K562 (cell line): Measurements from ENCODE around the gene OR10D3. TPM values are rescaled to one million over a fixed set of nuclear protein-coding genes. Genes with fewer than 3 reads are reported as not detected.

Source experiments
- BRCA1 ChIP-seq, 2 experiments: fragments of 450-650 bp in 1 of 2; sonication (generic) in 1 of 2; formaldehyde crosslinking in 1 of 2; IDR thresholded peaks; 2 replicates each; pipeline versions ENCODE4 v1.5.0 to v1.6.1; 2017 to 2020; ENCODE audit warnings: mild to moderate bottlenecking in 1 of 2, missing genetic modification reagents in 1 of 2
- GTF2E2 ChIP-seq: fragments of 200-800 bp; sonication (Bioruptor generic); IDR thresholded peaks from 2 replicates; pipeline ENCODE4 v1.6.1; 2016; ENCODE audit warnings: missing genetic modification characterization, missing compliant biosample characterization
- JUNB ChIP-seq: fragments of 450-650 bp; formaldehyde crosslinking; conservative IDR thresholded peaks from 2 replicates; pipeline ENCODE4 v1.4.0; 2020; ENCODE audit warnings: mild to moderate bottlenecking
- MYC ChIP-seq, 2 experiments: fragments of 250-450 bp in 1 of 2; sonication (Bioruptor Pico) in 1 of 2; IDR thresholded peaks; 2 replicates each; pipeline versions ENCODE4 v1.5.1 to v1.6.1; 2012 to 2021; ENCODE audit warnings: low read depth in 2 of 2, borderline replicate concordance in 1 of 2, improper control_type of control experiment in 1 of 2, low read length in 1 of 2, mild to moderate bottlenecking in 1 of 2, moderate library complexity in 1 of 2
- PREB ChIP-seq: sonication (generic); formaldehyde crosslinking; IDR thresholded peaks from 2 replicates; pipeline ENCODE4 v1.8.1; 2023; ENCODE audit warnings: mild to moderate bottlenecking, missing genetic modification reagents
- PRMT5 ChIP-seq: sonication (generic); formaldehyde crosslinking; IDR thresholded peaks from 2 replicates; pipeline ENCODE4 v1.5.0; 2020; ENCODE audit warnings: missing genetic modification reagents
- RFX7 ChIP-seq: fragments of 250-450 bp; sonication (Bioruptor Pico); IDR thresholded peaks from 2 replicates; pipeline ENCODE4 v1.5.1; 2021; ENCODE audit warnings: mild to moderate bottlenecking
- SIRT6 ChIP-seq: IDR thresholded peaks from one replicate; pipeline ENCODE4 v1.6.1; 2012; ENCODE audit warnings: low read depth, mild to moderate bottlenecking, control low read depth, inconsistent platforms, low read length, moderate library complexity
- SMARCA4 ChIP-seq: fragments of 450-650 bp; IDR thresholded peaks from 2 replicates; pipeline ENCODE4 v1.6.1; 2016
- SOX6 ChIP-seq: fragments of 450-650 bp; IDR thresholded peaks from 2 replicates; pipeline ENCODE4 v1.6.1; 2014; ENCODE audit warnings: mild to moderate bottlenecking
- SPI1 ChIP-seq: IDR thresholded peaks from 2 replicates; pipeline ENCODE4 v1.6.1; 2011; ENCODE audit warnings: low read depth, low read length, control low read depth, borderline replicate concordance
- ZNF175 ChIP-seq: fragments of 200-800 bp; sonication (Bioruptor generic); IDR thresholded peaks from 2 replicates; pipeline ENCODE4 v1.6.1; 2016; ENCODE audit warnings: low read depth, mild to moderate bottlenecking, missing genetic modification characterization, missing compliant biosample characterization
- ZNF740 ChIP-seq, 3 experiments: fragments of 200-800 bp in 1 of 3; sonication (Bioruptor generic) in 1 of 3; sonication (generic) in 1 of 3; formaldehyde crosslinking in 1 of 3; IDR thresholded peaks; 2 replicates each; pipeline versions ENCODE4 v1.6.1 to v1.8.0; 2016 to 2022; ENCODE audit warnings: mild to moderate bottlenecking in 2 of 3, missing compliant biosample characterization in 2 of 3, missing genetic modification characterization in 2 of 3, missing genetic modification reagents in 1 of 3
- ZNF77 ChIP-seq: fragments of 250-450 bp; sonication (Bioruptor Pico); IDR thresholded peaks from 2 replicates; pipeline ENCODE4 v1.5.0; 2020
- polyA plus RNA-seq, 8 experiments: library from polyadenylated mRNA; depleted of rRNA in 4 of 8; stranded (reverse) in 5 of 8; unstranded in 3 of 8; fragments of >200 nt; fragmentation: Nextera tagmentation in 2 of 8; fragmentation: Illumina TruSeq in 1 of 8; extraction: Ambion mirVana in 2 of 8; extraction: Trizol in 1 of 8; gene quantifications; 2 replicates each; pipeline versions ENCODE4 v1.2.1 to v1.2.3, GENCODE V29; 2011 to 2014; ENCODE audit warnings: inconsistent platforms in 1 of 8, missing spikeins in 1 of 8
- total RNA-seq, 7 experiments: library from RNA; depleted of rRNA in 6 of 7; stranded (reverse); fragments of >200 nt in 6 of 7; fragmentation: Illumina TruSeq in 2 of 7; extraction: Trizol in 2 of 7; gene quantifications; 2 replicates each; pipeline versions ENCODE4 v1.2.1 to v1.2.3, GENCODE V29; 2011 to 2021; ENCODE audit warnings: low replicate concordance in 1 of 7
- TF ChIP-seq, protein P1 (sequence below): fragments of 200-800 bp; sonication (Bioruptor generic); IDR thresholded peaks from 2 replicates; pipeline ENCODE4 v1.6.1; 2017; ENCODE audit warnings: missing genetic modification characterization, missing compliant biosample characterization
- TF ChIP-seq, protein P2 (sequence below): fragments of 250-450 bp; sonication (Bioruptor Pico); IDR thresholded peaks from 2 replicates; pipeline ENCODE4 v1.8.0; 2022; ENCODE audit warnings: inconsistent platforms
- TF ChIP-seq, protein P3 (sequence below): sonication (generic); formaldehyde crosslinking; IDR thresholded peaks from 2 replicates; pipeline ENCODE4 v1.8.0; 2023; ENCODE audit warnings: missing genetic modification reagents, mild to moderate bottlenecking, borderline replicate concordance

OR10D3 gene
- total and polyA plus RNA-seq, 9 of the 15 experiments (the other 6 are each of a cell fraction or from before 2014, with no cell fraction given), result 0.07 to 2.9 (median 0.80) TPM; not detected in 1

DNA sequence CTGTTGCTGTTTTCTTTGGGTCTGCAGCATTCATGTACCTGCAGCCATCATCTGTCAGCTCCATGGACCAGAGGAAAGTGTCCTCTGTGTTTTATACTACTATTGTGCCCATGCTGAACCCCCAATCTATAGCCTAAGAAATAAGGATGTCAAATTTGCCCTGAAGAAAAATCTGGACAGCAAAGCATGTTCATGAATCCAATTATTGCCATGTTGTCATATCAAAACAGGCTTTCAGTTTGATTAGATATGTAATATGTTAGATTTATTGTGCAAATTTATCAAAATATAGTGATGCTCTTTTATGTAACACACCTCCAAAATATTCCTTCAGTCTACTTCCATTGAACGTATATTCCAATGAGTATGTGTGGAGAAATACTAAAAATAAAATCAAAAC, 42.3 kb downstream of the OR10D3 start (continued):
- no peak for TF ChIP-seq ZNF740 (CRISPR knock-in tag; IDR thresholded peaks at IDR 0.05)
- peak in 1 of 2 experiments; percentile 57; a peak in 1 of 4 replicates for TF ChIP-seq ZNF740 (tag; IDR thresholded peaks at IDR 0.05)
- TF ChIP-seq, protein P1, sequence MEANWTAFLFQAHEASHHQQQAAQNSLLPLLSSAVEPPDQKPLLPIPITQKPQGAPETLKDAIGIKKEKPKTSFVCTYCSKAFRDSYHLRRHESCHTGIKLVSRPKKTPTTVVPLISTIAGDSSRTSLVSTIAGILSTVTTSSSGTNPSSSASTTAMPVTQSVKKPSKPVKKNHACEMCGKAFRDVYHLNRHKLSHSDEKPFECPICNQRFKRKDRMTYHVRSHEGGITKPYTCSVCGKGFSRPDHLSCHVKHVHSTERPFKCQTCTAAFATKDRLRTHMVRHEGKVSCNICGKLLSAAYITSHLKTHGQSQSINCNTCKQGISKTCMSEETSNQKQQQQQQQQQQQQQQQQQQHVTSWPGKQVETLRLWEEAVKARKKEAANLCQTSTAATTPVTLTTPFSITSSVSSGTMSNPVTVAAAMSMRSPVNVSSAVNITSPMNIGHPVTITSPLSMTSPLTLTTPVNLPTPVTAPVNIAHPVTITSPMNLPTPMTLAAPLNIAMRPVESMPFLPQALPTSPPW (CRISPR knock-in tag), result no peak
- no peak for TF ChIP-seq PRMT5 (CRISPR knock-in tag)
- no peak for TF ChIP-seq BRCA1 (IDR thresholded peaks at IDR 0.05)
- TF ChIP-seq BRCA1 (CRISPR knock-in tag; IDR thresholded peaks at IDR 0.05), result no peak
- TF ChIP-seq GTF2E2 (tag), result no peak
- no peak for TF ChIP-seq SOX6
- TF ChIP-seq ZNF175 (CRISPR knock-in tag), result 0 out of 2 replicates have a peak, but pooled peaks have one; percentile 20
- TF ChIP-seq MYC (IDR thresholded peaks at IDR 0.05; ENCODE audit: low read depth, low read length), result no peak
- 0 out of 2 replicates have a peak, but pooled peaks have one; percentile 65 for TF ChIP-seq MYC (CRISPR knock-in tag; IDR thresholded peaks at IDR 0.05; ENCODE audit: borderline replicate concordance, low read depth)
- TF ChIP-seq SMARCA4, result no peak
- TF ChIP-seq, protein P2, sequence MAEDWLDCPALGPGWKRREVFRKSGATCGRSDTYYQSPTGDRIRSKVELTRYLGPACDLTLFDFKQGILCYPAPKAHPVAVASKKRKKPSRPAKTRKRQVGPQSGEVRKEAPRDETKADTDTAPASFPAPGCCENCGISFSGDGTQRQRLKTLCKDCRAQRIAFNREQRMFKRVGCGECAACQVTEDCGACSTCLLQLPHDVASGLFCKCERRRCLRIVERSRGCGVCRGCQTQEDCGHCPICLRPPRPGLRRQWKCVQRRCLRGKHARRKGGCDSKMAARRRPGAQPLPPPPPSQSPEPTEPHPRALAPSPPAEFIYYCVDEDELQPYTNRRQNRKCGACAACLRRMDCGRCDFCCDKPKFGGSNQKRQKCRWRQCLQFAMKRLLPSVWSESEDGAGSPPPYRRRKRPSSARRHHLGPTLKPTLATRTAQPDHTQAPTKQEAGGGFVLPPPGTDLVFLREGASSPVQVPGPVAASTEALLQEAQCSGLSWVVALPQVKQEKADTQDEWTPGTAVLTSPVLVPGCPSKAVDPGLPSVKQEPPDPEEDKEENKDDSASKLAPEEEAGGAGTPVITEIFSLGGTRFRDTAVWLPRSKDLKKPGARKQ (CRISPR knock-in tag), result no peak
- TF ChIP-seq, protein P3, sequence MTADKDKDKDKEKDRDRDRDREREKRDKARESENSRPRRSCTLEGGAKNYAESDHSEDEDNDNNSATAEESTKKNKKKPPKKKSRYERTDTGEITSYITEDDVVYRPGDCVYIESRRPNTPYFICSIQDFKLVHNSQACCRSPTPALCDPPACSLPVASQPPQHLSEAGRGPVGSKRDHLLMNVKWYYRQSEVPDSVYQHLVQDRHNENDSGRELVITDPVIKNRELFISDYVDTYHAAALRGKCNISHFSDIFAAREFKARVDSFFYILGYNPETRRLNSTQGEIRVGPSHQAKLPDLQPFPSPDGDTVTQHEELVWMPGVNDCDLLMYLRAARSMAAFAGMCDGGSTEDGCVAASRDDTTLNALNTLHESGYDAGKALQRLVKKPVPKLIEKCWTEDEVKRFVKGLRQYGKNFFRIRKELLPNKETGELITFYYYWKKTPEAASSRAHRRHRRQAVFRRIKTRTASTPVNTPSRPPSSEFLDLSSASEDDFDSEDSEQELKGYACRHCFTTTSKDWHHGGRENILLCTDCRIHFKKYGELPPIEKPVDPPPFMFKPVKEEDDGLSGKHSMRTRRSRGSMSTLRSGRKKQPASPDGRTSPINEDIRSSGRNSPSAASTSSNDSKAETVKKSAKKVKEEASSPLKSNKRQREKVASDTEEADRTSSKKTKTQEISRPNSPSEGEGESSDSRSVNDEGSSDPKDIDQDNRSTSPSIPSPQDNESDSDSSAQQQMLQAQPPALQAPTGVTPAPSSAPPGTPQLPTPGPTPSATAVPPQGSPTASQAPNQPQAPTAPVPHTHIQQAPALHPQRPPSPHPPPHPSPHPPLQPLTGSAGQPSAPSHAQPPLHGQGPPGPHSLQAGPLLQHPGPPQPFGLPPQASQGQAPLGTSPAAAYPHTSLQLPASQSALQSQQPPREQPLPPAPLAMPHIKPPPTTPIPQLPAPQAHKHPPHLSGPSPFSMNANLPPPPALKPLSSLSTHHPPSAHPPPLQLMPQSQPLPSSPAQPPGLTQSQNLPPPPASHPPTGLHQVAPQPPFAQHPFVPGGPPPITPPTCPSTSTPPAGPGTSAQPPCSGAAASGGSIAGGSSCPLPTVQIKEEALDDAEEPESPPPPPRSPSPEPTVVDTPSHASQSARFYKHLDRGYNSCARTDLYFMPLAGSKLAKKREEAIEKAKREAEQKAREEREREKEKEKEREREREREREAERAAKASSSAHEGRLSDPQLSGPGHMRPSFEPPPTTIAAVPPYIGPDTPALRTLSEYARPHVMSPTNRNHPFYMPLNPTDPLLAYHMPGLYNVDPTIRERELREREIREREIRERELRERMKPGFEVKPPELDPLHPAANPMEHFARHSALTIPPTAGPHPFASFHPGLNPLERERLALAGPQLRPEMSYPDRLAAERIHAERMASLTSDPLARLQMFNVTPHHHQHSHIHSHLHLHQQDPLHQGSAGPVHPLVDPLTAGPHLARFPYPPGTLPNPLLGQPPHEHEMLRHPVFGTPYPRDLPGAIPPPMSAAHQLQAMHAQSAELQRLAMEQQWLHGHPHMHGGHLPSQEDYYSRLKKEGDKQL (CRISPR knock-in tag), result no peak
- TF ChIP-seq JUNB (CRISPR knock-in tag), result no peak
- TF ChIP-seq SIRT6, result no peak
- no peak for TF ChIP-seq SPI1
- TF ChIP-seq ZNF77 (CRISPR knock-in tag), result no peak
- no peak for TF ChIP-seq PREB (CRISPR knock-in tag)
- no peak for TF ChIP-seq RFX7 (CRISPR knock-in tag)
